Activated CD4-positive, CD25-positive, alpha-beta regulatory T cell (primary cell): ENCODE data around the gene PATJ.
"Not testable (repeated sequence)": the region's sequence is repeated elsewhere in the genome, so short reads cannot be mapped to it uniquely, and the experiment has no call there.

ENCODE experiments used
- DNase-seq, 4 experiments: peaks; one replicate each; lab custom pipeline; 2025; lab: John Stamatoyannopoulos, UW

PATJ gene

GRCh38 chr1:61818992-61819391 lies 76.7 kb downstream of the PATJ start:
- no peak for DNase-seq

GRCh38 chr1:61819421-61819820 lies 77.1 kb downstream of the PATJ start:
- no peak for DNase-seq

- no peak for DNase-seq
Observed at GRCh38 chr1:61825393-61825792, 83.1 kb downstream of the PATJ start.

GRCh38 chr1:61828805-61829204 lies 86.5 kb downstream of the PATJ start:
- DNase-seq: no peak

- no peak for DNase-seq
Observed at GRCh38 chr1:61836649-61837048, 94.4 kb downstream of the PATJ start.

GRCh38 chr1:61837607-61838006 lies 95.3 kb downstream of the PATJ start:
- not testable (repeated sequence) for DNase-seq

GRCh38 chr1:61839679-61840078 lies 97.4 kb downstream of the PATJ start:
- DNase-seq: no peak

GRCh38 chr1:61842036-61842435 lies 99.8 kb downstream of the PATJ start:
- no peak for DNase-seq

GRCh38 chr1:61842863-61843514 lies 100.7 kb downstream of the PATJ start:
- DNase-seq: no peak

GRCh38 chr1:61844006-61844405 lies 101.7 kb downstream of the PATJ start:
- DNase-seq: no peak

GRCh38 chr1:61844664-61845063 lies 102.4 kb downstream of the PATJ start:
- not testable (repeated sequence) for DNase-seq

GRCh38 chr1:61851235-61851634 lies 109.0 kb downstream of the PATJ start:
- no peak for DNase-seq

GRCh38 chr1:61851849-61852669 lies 109.8 kb downstream of the PATJ start:
- DNase-seq: no peak

- no peak for DNase-seq
Observed at GRCh38 chr1:61852670-61853015, 110.4 kb downstream of the PATJ start.

- DNase-seq: no peak
Observed at GRCh38 chr1:61853583-61853982, 111.3 kb downstream of the PATJ start.

GRCh38 chr1:61864489-61864888 lies 122.2 kb downstream of the PATJ start:
- DNase-seq: no peak

- no peak for DNase-seq
Observed at GRCh38 chr1:61865646-61866220, 123.5 kb downstream of the PATJ start.

GRCh38 chr1:61869691-61870109 lies 127.4 kb downstream of the PATJ start:
- no peak for DNase-seq

GRCh38 chr1:61872206-61872605 lies 129.9 kb downstream of the PATJ start:
- no peak for DNase-seq

- no peak for DNase-seq
Observed at GRCh38 chr1:61873581-61873980, 131.3 kb downstream of the PATJ start.

- DNase-seq: no peak
Observed at GRCh38 chr1:61873994-61874393, 131.7 kb downstream of the PATJ start.

GRCh38 chr1:61875198-61875597 lies 132.9 kb downstream of the PATJ start:
- no peak for DNase-seq

- DNase-seq: not testable (repeated sequence)
Observed at GRCh38 chr1:61879887-61880474, 137.7 kb downstream of the PATJ start.
